ENCODE results near the gene SLC7A8. TPM values are rescaled to one million over a fixed set of nuclear protein-coding genes. Genes with fewer than 3 reads are reported as not detected.

Gene SLC7A8
- polyA plus RNA-seq, 1 donor (not counting 4 experiments of a cell fraction or from before 2014, with no cell fraction given) = 29.1 TPM

DNA sequence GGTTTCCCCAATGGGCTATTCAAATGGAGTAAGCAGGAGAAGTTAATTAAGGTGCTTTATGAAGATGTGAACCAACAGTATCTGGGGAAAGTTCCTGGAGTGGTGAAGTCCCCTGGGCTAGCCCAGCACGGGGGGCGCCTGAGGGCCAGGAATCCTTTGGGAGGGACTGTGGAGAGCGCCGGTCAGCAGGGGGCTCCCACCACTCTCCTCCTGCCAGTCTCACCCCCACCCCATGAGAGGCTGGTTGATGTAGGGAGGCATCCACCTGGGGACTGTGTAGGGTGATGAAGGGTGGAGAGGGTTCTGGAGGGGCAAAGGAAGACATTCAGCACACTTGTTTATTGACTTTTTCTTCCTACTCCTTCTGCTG, 68.8 kb downstream of the SLC7A8 start:
- Histone ChIP-seq H2AFZ (ENCODE audit: control insufficient read depth, low read length) (peak overlapping the region; percentile 31), H3K9ac (ENCODE audit: control insufficient read depth, extremely low read depth, insufficient read depth, low read length) (peak overlapping the region; percentile 42), H3K9me3 (ENCODE audit: control insufficient read depth, low read depth, low read length) (no peaks in the 10 kb centered on the region), H3K4me2 (ENCODE audit: control insufficient read depth, extremely low read depth, insufficient read depth, low read depth, low read length) (peak overlapping the region; percentile 86), H4K20me1 (ENCODE audit: control insufficient read depth, extremely low read depth, insufficient read depth, low read length) (no peaks in the 10 kb centered on the region), H3K4me3 (ENCODE audit: control insufficient read depth in 2 of 3, extremely low read depth in 1 of 3, insufficient read depth in 2 of 3, low read depth in 1 of 3, low read length in 3 of 3) (peak overlapping the region in 2 of 3 experiments; percentile 16 to 50), H3K79me2 (ENCODE audit: control insufficient read depth, insufficient read depth, low read length) (no peaks in the 10 kb centered on the region), H3K9me1 (ENCODE audit: control insufficient read depth, extremely low read depth, insufficient read depth, low read length) (no peaks in the 10 kb centered on the region), H3K27ac (ENCODE audit: control insufficient read depth, insufficient read depth, low read length) (peak overlapping the region; percentile 84), H3K36me3 (ENCODE audit: control insufficient read depth in 2 of 2, extremely low read depth in 1 of 2, insufficient read depth in 2 of 2, low read length in 2 of 2) (no peaks in the 10 kb centered on the region), H3K4me1 (ENCODE audit: control insufficient read depth, extremely low read depth, insufficient read depth, low read length) (peaks cover 21% of the 10 kb centered on the region), H3K27me3 (ENCODE audit: control insufficient read depth, extremely low read depth, insufficient read depth, low read length) (no peaks in the 10 kb centered on the region)
- no peak for FAIRE-seq
- no peak for DNase-seq (ENCODE audit: low read depth, low spot score)
- dilution Hi-C loops (cut with MboI; ENCODE audit: extremely low pct_ligation_motif_present, low sequenced_read_pairs) = no loop called here
- TF ChIP-seq EZH2 (IDR thresholded peaks at IDR 0.05; ENCODE audit: low read length) = no peak
- TF ChIP-seq, protein P1, sequence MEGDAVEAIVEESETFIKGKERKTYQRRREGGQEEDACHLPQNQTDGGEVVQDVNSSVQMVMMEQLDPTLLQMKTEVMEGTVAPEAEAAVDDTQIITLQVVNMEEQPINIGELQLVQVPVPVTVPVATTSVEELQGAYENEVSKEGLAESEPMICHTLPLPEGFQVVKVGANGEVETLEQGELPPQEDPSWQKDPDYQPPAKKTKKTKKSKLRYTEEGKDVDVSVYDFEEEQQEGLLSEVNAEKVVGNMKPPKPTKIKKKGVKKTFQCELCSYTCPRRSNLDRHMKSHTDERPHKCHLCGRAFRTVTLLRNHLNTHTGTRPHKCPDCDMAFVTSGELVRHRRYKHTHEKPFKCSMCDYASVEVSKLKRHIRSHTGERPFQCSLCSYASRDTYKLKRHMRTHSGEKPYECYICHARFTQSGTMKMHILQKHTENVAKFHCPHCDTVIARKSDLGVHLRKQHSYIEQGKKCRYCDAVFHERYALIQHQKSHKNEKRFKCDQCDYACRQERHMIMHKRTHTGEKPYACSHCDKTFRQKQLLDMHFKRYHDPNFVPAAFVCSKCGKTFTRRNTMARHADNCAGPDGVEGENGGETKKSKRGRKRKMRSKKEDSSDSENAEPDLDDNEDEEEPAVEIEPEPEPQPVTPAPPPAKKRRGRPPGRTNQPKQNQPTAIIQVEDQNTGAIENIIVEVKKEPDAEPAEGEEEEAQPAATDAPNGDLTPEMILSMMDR (optimal IDR thresholded peaks at IDR 0.05 in 1 of 3, IDR thresholded peaks at IDR 0.05 in 1 of 3, conservative IDR thresholded peaks at IDR 0.05 in 1 of 3; ENCODE audit: extremely low read depth in 1 of 3, insufficient read depth in 2 of 3, low read length in 3 of 3) = peak in 1 of 3 experiments; percentile 25

DNA sequence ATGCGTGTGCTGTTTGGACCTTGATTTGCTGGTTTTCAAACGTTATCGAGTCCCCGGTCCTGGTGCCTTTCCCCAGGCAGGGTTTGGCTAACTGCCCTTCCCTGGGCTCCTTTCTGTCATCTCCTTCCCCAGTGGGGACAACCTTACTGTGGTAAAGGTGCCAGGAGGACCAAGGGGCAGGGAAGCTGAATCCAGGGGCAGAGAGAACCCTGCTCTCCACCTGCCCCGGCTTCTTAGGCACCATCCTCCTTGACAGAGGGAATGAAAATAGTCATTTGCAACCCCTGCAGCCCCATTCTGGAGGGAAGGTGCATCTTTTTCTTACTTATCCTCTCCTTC, 69.4 kb downstream of the SLC7A8 start:
- FAIRE-seq = no peak
- no peak for DNase-seq (ENCODE audit: low read depth, low spot score)
- no peak overlapping the region for H2AFZ ChIP-seq (ENCODE audit: control insufficient read depth, low read length)
- H3K4me3 ChIP-seq (ENCODE audit: control insufficient read depth in 2 of 3, extremely low read depth in 1 of 3, insufficient read depth in 2 of 3, low read depth in 1 of 3, low read length in 3 of 3) = no peak overlapping the region
- H3K9ac ChIP-seq (ENCODE audit: control insufficient read depth, extremely low read depth, insufficient read depth, low read length) = no peak overlapping the region
- H3K9me3 ChIP-seq (ENCODE audit: control insufficient read depth, low read depth, low read length) = no peaks in the 10 kb centered on the region
- H3K36me3 ChIP-seq (ENCODE audit: control insufficient read depth in 2 of 2, extremely low read depth in 1 of 2, insufficient read depth in 2 of 2, low read length in 2 of 2) = no peaks in the 10 kb centered on the region
- dilution Hi-C loops (cut with MboI; ENCODE audit: extremely low pct_ligation_motif_present, low sequenced_read_pairs) = no loop called here
- no peaks in the 10 kb centered on the region for H3K27me3 ChIP-seq (ENCODE audit: control insufficient read depth, extremely low read depth, insufficient read depth, low read length)
- TF ChIP-seq, protein P1 (optimal IDR thresholded peaks at IDR 0.05 in 1 of 3, IDR thresholded peaks at IDR 0.05 in 1 of 3, conservative IDR thresholded peaks at IDR 0.05 in 1 of 3; ENCODE audit: extremely low read depth in 1 of 3, insufficient read depth in 2 of 3, low read length in 3 of 3) = no peak
- TF ChIP-seq EZH2 (IDR thresholded peaks at IDR 0.05; ENCODE audit: low read length) = no peak
- H3K27ac ChIP-seq (ENCODE audit: control insufficient read depth, insufficient read depth, low read length) = no peak overlapping the region
- H4K20me1 ChIP-seq (ENCODE audit: control insufficient read depth, extremely low read depth, insufficient read depth, low read length) = no peaks in the 10 kb centered on the region
- H3K9me1 ChIP-seq (ENCODE audit: control insufficient read depth, extremely low read depth, insufficient read depth, low read length) = no peaks in the 10 kb centered on the region
- H3K4me1 ChIP-seq (ENCODE audit: control insufficient read depth, extremely low read depth, insufficient read depth, low read length) = peaks cover 21% of the 10 kb centered on the region
- no peak overlapping the region for H3K4me2 ChIP-seq (ENCODE audit: control insufficient read depth, extremely low read depth, insufficient read depth, low read depth, low read length)
- no peaks in the 10 kb centered on the region for H3K79me2 ChIP-seq (ENCODE audit: control insufficient read depth, insufficient read depth, low read length)

Data from keratinocyte (primary cell).